Measurements from ENCODE around the gene VAMP7. TPM values are rescaled to one million over a fixed set of nuclear protein-coding genes. Genes with fewer than 3 reads are reported as not detected.
"Not testable (repeated sequence)": the region's sequence is repeated elsewhere in the genome, so short reads cannot be mapped to it uniquely, and the experiment has no call there.

The VAMP7 gene
- total RNA-seq, 1 experiment from 2014 or later: 30.3 TPM

DNA sequence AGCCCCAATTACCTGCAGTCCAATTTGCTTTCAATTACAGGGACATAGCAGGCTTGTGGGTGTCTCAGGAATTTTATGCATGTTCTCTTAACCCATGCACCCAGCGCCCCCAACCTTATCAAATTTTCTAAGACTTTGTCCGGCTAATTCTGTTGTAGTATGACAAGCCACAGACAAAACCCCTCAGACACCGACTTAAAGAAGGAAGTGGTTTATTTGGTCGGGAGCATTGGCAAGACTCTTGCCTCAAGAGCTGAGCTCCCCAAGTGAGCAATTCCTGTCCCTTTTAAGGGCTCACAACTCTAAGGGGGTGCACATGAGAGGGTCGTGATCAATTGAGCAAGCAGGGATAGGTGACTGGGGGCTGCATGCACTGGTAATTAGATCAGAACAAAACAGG lies 87.6 kb downstream of the VAMP7 start:
- TF ChIP-seq, protein P1, sequence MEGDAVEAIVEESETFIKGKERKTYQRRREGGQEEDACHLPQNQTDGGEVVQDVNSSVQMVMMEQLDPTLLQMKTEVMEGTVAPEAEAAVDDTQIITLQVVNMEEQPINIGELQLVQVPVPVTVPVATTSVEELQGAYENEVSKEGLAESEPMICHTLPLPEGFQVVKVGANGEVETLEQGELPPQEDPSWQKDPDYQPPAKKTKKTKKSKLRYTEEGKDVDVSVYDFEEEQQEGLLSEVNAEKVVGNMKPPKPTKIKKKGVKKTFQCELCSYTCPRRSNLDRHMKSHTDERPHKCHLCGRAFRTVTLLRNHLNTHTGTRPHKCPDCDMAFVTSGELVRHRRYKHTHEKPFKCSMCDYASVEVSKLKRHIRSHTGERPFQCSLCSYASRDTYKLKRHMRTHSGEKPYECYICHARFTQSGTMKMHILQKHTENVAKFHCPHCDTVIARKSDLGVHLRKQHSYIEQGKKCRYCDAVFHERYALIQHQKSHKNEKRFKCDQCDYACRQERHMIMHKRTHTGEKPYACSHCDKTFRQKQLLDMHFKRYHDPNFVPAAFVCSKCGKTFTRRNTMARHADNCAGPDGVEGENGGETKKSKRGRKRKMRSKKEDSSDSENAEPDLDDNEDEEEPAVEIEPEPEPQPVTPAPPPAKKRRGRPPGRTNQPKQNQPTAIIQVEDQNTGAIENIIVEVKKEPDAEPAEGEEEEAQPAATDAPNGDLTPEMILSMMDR (IDR thresholded peaks at IDR 0.05; ENCODE audit: unreplicated experiment): no peak
- no peak overlapping the region for H3K4me3 Mint-ChIP-seq (ENCODE audit: low read depth, unreplicated experiment)
- H3K27me3 Mint-ChIP-seq (ENCODE audit: unreplicated experiment): no peaks in the 10 kb centered on the region
- H3K36me3 Mint-ChIP-seq (ENCODE audit: insufficient read depth, unreplicated experiment): no peaks in the 10 kb centered on the region
- H3K9me3 Mint-ChIP-seq (ENCODE audit: low read depth, unreplicated experiment): peaks cover 5% of the 10 kb centered on the region
- intact Hi-C loops (cut with micrococcal nuclease; ENCODE audit: unreplicated experiment): no loop called here
- CTCF ChIA-PET: no interaction called here
- H3K27ac Mint-ChIP-seq (ENCODE audit: unreplicated experiment): no peak overlapping the region
- no peak for DNase-seq
- peaks cover 4% of the 10 kb centered on the region for H3K4me1 Mint-ChIP-seq (ENCODE audit: low read depth, unreplicated experiment)
- BruUV-seq (replicated peaks): no TSS peak

DNA sequence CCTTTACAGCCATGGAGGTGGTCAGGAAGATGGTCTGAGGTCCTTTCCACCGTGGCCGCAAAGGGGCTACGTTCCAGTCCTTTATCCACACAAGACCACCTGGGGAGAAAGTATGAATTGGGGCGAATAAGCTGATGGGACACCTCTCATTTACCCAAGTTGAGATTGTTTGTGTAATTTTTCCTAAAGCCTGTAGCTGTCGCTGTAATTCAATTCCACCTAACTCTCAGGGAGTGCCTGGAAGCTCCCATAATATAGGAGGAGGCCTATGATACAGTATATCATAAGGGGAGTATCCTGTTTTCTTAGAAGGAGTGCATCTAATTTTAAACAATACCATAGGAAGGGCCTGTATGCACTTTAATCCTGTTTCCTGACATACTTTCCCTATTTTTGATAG lies 90.5 kb downstream of the VAMP7 start:
- BruUV-seq (replicated peaks); H3K27me3 Mint-ChIP-seq (ENCODE audit: unreplicated experiment); H3K27ac Mint-ChIP-seq (ENCODE audit: unreplicated experiment); H3K36me3 Mint-ChIP-seq (ENCODE audit: insufficient read depth, unreplicated experiment); H3K4me1 Mint-ChIP-seq (ENCODE audit: low read depth, unreplicated experiment); H3K4me3 Mint-ChIP-seq (ENCODE audit: low read depth, unreplicated experiment); CTCF ChIA-PET; DNase-seq; intact Hi-C loops (cut with micrococcal nuclease; ENCODE audit: unreplicated experiment); H3K9me3 Mint-ChIP-seq (ENCODE audit: low read depth, unreplicated experiment): not testable (repeated sequence)

DNA sequence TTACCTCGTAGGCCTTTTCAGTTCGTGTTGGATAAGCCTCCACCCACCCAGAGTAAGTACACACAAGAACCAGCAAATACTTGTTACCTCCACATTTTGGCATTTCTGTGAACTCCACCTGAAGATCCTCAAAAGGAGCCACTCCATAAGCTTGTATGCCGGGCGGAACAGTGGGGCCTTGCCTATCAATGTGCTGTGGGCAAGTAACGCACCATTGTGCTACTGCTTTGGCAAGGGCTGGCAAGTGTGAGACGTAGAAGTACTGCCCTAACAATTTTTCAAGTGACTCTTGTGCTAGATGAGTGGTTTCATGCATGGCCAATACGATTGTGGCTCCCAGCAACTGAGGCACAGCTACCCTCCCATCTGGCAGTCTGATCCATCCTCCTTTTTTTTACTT lies 91.1 kb downstream of the VAMP7 start:
- H3K4me3 Mint-ChIP-seq (ENCODE audit: low read depth, unreplicated experiment); H3K27me3 Mint-ChIP-seq (ENCODE audit: unreplicated experiment); H3K4me1 Mint-ChIP-seq (ENCODE audit: low read depth, unreplicated experiment); DNase-seq; H3K9me3 Mint-ChIP-seq (ENCODE audit: low read depth, unreplicated experiment); BruUV-seq (replicated peaks); H3K36me3 Mint-ChIP-seq (ENCODE audit: insufficient read depth, unreplicated experiment); CTCF ChIA-PET; H3K27ac Mint-ChIP-seq (ENCODE audit: unreplicated experiment); intact Hi-C loops (cut with micrococcal nuclease; ENCODE audit: unreplicated experiment): not testable (repeated sequence)

DNA sequence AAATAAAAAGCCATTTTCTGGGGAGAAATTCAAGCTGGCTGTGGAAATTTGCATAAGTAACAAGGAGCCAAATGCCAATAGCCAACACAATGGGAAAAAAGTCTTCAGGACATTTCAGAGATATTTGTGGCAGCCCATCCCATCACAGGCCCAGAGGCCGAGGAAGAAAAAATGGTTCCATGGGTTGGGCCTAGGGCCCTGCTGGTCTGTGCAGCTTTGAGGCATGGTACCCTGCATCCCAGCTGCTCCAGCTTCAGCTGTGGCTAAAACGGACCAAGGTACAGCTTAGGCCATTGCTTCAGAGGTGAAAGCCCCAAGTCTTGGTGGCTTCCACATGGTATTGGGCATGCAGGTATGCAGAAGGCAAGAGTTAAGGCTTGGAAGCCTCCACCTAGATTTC lies 102.2 kb downstream of the VAMP7 start:
- no peaks in the 10 kb centered on the region for H3K27me3 Mint-ChIP-seq (ENCODE audit: unreplicated experiment)
- CTCF ChIA-PET: no interaction called here
- H3K27ac Mint-ChIP-seq (ENCODE audit: unreplicated experiment): no peak overlapping the region
- H3K4me1 Mint-ChIP-seq (ENCODE audit: low read depth, unreplicated experiment): no peaks in the 10 kb centered on the region
- TF ChIP-seq, protein P1 (IDR thresholded peaks at IDR 0.05; ENCODE audit: unreplicated experiment): no peak
- H3K9me3 Mint-ChIP-seq (ENCODE audit: low read depth, unreplicated experiment): no peaks in the 10 kb centered on the region
- H3K36me3 Mint-ChIP-seq (ENCODE audit: insufficient read depth, unreplicated experiment): no peaks in the 10 kb centered on the region
- H3K4me3 Mint-ChIP-seq (ENCODE audit: low read depth, unreplicated experiment): no peak overlapping the region
- intact Hi-C loops (cut with micrococcal nuclease; ENCODE audit: unreplicated experiment): no loop called here
- DNase-seq: no peak
- BruUV-seq (replicated peaks): no TSS peak

DNA sequence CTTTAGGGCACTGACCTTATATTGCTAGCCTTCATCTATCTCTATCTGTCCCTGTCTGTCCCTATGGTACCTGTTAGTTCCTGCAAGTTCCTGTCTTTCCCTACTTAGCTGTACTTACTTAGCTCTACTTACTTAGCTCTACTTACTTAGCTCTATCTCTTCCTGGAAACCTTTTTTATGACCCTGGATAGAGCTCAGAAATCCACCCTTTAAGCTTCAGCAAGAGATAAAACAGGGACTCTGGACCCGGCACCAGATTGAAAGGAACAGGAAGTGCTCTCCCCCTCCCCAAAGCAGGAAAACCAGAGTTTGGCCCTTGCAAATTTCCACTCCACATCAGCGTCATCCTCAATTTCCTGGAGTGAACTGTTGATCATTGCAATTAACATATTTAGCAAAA lies 104.1 kb downstream of the VAMP7 start:
- intact Hi-C loops (cut with micrococcal nuclease; ENCODE audit: unreplicated experiment): no loop called here
- no peak for DNase-seq
- Mint-ChIP-seq H3K36me3 (ENCODE audit: insufficient read depth, unreplicated experiment) (no peaks in the 10 kb centered on the region), H3K27ac (ENCODE audit: unreplicated experiment) (no peak overlapping the region), H3K4me3 (ENCODE audit: low read depth, unreplicated experiment) (no peak overlapping the region), H3K4me1 (ENCODE audit: low read depth, unreplicated experiment) (no peaks in the 10 kb centered on the region), H3K9me3 (ENCODE audit: low read depth, unreplicated experiment) (peaks cover 4% of the 10 kb centered on the region), H3K27me3 (ENCODE audit: unreplicated experiment) (no peaks in the 10 kb centered on the region)
- no TSS peak for BruUV-seq (replicated peaks)
- TF ChIP-seq, protein P1 (IDR thresholded peaks at IDR 0.05; ENCODE audit: unreplicated experiment): no peak
- CTCF ChIA-PET: no interaction called here

DNA sequence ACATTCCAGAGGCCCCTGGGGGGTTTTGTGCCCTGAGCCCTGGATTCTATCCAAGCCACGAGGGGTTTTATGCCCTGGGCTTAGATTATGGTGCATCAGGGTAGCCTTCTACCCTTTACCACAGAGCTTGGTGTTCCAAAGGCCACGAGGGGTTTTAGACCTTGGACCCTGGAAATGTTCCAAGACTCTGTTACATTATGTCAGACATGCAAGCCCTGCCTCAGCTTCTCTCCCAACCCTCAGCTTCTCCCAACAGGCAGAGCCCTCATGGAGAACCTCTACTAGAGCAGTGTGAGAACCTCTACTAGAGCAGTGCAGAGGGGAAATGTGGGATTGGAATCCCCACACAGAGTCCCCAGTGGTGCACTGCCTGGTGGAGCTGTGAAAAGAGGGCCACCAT lies 105.8 kb downstream of the VAMP7 start:
- H3K36me3 Mint-ChIP-seq (ENCODE audit: insufficient read depth, unreplicated experiment); H3K9me3 Mint-ChIP-seq (ENCODE audit: low read depth, unreplicated experiment); BruUV-seq (replicated peaks); H3K4me1 Mint-ChIP-seq (ENCODE audit: low read depth, unreplicated experiment); DNase-seq; CTCF ChIA-PET; H3K27me3 Mint-ChIP-seq (ENCODE audit: unreplicated experiment); H3K27ac Mint-ChIP-seq (ENCODE audit: unreplicated experiment); intact Hi-C loops (cut with micrococcal nuclease; ENCODE audit: unreplicated experiment); H3K4me3 Mint-ChIP-seq (ENCODE audit: low read depth, unreplicated experiment): not testable (repeated sequence)

Data from Calu3 (cell line).